A549 treated with AZD2906 at 1 μM for 4 hours (cell line): ENCODE results near the gene ZNHIT2. TPM values are rescaled to one million over a fixed set of nuclear protein-coding genes. Genes with fewer than 3 reads are reported as not detected.

Source experiments
- total RNA-seq: library from RNA; stranded (reverse); fragments of 200-300 nt; extraction: Qiagen RNA extraction; gene quantifications from 5 replicates; pipeline ENCODE4 v1.2.3, GENCODE V29; 2022

The ZNHIT2 gene
- 13.3 to 24.2 TPM (median 21.9 TPM) in 5 replicates for total RNA-seq

GRCh38 chr11:65117206-65118096 lies at the start of gene ZNHIT2:
TSS of gene ZNHIT2 (minus strand) at chr11:65117701. CDS start at chr11:65117653, 48 bp downstream.

GRCh38 chr11:65134240-65134951 lies 16.9 kb upstream of the ZNHIT2 start, which contains the start of gene SYVN1:
TSS of gene SYVN1 (minus strand) at chr11:65134519. CDS start at chr11:65133601, 918 bp downstream.

GRCh38 chr11:65121865-65122696 lies 4.6 kb upstream of the ZNHIT2 start, which contains the start of the genes FAU and MRPL49:
TSS of gene FAU (minus strand) at chr11:65122134. CDS start at chr11:65121813, 321 bp downstream.
TSS of gene MRPL49 (plus strand) at chr11:65122321. CDS start at chr11:65122347, 26 bp downstream.

GRCh38 chr11:65111744-65112545 lies 5.6 kb downstream of the ZNHIT2 start, which contains the start of gene TM7SF2:
TSS of gene TM7SF2 (plus strand) at chr11:65111872. CDS start at chr11:65112016, 144 bp downstream.

GRCh38 chr11:65095974-65096806 lies 21.3 kb downstream of the ZNHIT2 start, which contains the start of gene VPS51:
TSS of gene VPS51 (plus strand) at chr11:65096214. CDS start at chr11:65096251, 37 bp downstream.

GRCh38 chr11:65083834-65084597 lies 33.5 kb downstream of the ZNHIT2 start, which contains the start of the genes CDCA5 and ZFPL1:
TSS of gene CDCA5 (minus strand) at chr11:65084040. CDS start at chr11:65083978, 62 bp downstream.
TSS of gene ZFPL1 (plus strand) at chr11:65084222. CDS start at chr11:65084699, 477 bp downstream.

Other genes with a start within 250 kb of the ZNHIT2 start
- gene EHD1, start 239.1 kb downstream of the ZNHIT2 start, total RNA-seq: 94.8 to 121 TPM (median 111 TPM) in 5 replicates
- gene ATG2A, start 200.5 kb downstream of the ZNHIT2 start, total RNA-seq: 13.7 to 22.4 TPM (median 20.9 TPM) in 5 replicates
- 3.4 to 5.3 TPM (median 4.5 TPM) in 5 replicates for gene PPP2R5B, start 193.0 kb downstream of the ZNHIT2 start, total RNA-seq
- not detected in 5 replicates for gene GPHA2, start 181.8 kb downstream of the ZNHIT2 start, total RNA-seq
- gene MAJIN, start 145.6 kb downstream of the ZNHIT2 start, total RNA-seq: not detected in 5 replicates
- 0.58 to 0.79 TPM (median 0.63 TPM) in 5 replicates for gene BATF2, start 120.7 kb downstream of the ZNHIT2 start, total RNA-seq
- 162 to 198 TPM (median 189 TPM) in 5 replicates for gene ARL2, start 103.5 kb downstream of the ZNHIT2 start, total RNA-seq
- 20.8 to 25.4 TPM (median 23.6 TPM) in 5 replicates for gene SNX15, start 90.3 kb downstream of the ZNHIT2 start, total RNA-seq
- gene SAC3D1, start 76.5 kb downstream of the ZNHIT2 start, total RNA-seq: 35.4 to 58.5 TPM (median 57.6 TPM) in 5 replicates
- gene NAALADL1, start 59.1 kb downstream of the ZNHIT2 start, total RNA-seq: not detected in 5 replicates
- 67.5 to 78.7 TPM (median 73.1 TPM) in 5 replicates for gene CDCA5, start 33.7 kb downstream of the ZNHIT2 start, total RNA-seq
- gene ZFPL1, start 33.5 kb downstream of the ZNHIT2 start, total RNA-seq: 35.1 to 37.1 TPM (median 36.6 TPM) in 5 replicates
- 51.5 to 77.8 TPM (median 55.8 TPM) in 5 replicates for gene VPS51, start 21.5 kb downstream of the ZNHIT2 start, total RNA-seq
- gene TM7SF2, start 5.8 kb downstream of the ZNHIT2 start, total RNA-seq: 4.1 to 7.2 TPM (median 5.6 TPM) in 5 replicates
- gene FAU, start 4.4 kb upstream of the ZNHIT2 start, total RNA-seq: 834 to 1,066 TPM (median 993 TPM) in 5 replicates
- gene MRPL49, start 4.6 kb upstream of the ZNHIT2 start, total RNA-seq: 67.8 to 77.4 TPM (median 68.7 TPM) in 5 replicates
- gene SYVN1, start 16.8 kb upstream of the ZNHIT2 start, total RNA-seq: 29.0 to 41.9 TPM (median 39.5 TPM) in 5 replicates
- not detected in 5 replicates for gene SPDYC, start 52.5 kb upstream of the ZNHIT2 start, total RNA-seq
- gene CAPN1, start 64.2 kb upstream of the ZNHIT2 start, total RNA-seq: 107 to 119 TPM (median 117 TPM) in 5 replicates
- 12.4 to 15.4 TPM (median 13.8 TPM) in 5 replicates for gene POLA2, start 144.3 kb upstream of the ZNHIT2 start, total RNA-seq
- 14.1 to 21.9 TPM (median 19.2 TPM) in 5 replicates for gene CDC42EP2, start 197.2 kb upstream of the ZNHIT2 start, total RNA-seq
- 39.6 to 46.8 TPM (median 40.9 TPM) in 5 replicates for gene DPF2, start 216.2 kb upstream of the ZNHIT2 start, total RNA-seq
- 0.94 to 1.3 TPM (median 1.2 TPM) in 5 replicates for gene TIGD3, start 237.1 kb upstream of the ZNHIT2 start, total RNA-seq